Measurements from ENCODE around the gene KIAA1210.

The KIAA1210 gene

DNA sequence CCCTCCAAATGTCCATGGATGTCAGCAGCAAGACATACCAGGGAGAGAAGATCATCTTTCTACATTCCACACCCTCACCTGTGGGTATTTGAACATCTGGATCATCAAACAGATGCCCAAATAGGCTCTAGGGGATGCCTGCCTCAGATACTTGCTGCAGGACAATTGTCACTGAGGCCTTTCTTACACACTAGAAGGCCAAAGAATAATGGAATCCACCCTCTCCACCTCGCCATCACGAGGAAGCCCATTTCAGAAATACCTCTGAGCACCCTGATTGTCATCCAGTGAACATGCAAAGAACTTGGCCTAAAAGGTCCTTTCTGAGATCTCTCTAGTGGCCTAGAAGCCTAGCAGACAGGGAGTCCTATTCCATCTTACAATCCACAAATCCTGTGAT is 6.9 kb upstream of the KIAA1210 start:
- TF ChIP-seq TAF1 (IDR thresholded peaks at IDR 0.05; ENCODE audit: low read depth), result no peak
- TF ChIP-seq, protein P1, sequence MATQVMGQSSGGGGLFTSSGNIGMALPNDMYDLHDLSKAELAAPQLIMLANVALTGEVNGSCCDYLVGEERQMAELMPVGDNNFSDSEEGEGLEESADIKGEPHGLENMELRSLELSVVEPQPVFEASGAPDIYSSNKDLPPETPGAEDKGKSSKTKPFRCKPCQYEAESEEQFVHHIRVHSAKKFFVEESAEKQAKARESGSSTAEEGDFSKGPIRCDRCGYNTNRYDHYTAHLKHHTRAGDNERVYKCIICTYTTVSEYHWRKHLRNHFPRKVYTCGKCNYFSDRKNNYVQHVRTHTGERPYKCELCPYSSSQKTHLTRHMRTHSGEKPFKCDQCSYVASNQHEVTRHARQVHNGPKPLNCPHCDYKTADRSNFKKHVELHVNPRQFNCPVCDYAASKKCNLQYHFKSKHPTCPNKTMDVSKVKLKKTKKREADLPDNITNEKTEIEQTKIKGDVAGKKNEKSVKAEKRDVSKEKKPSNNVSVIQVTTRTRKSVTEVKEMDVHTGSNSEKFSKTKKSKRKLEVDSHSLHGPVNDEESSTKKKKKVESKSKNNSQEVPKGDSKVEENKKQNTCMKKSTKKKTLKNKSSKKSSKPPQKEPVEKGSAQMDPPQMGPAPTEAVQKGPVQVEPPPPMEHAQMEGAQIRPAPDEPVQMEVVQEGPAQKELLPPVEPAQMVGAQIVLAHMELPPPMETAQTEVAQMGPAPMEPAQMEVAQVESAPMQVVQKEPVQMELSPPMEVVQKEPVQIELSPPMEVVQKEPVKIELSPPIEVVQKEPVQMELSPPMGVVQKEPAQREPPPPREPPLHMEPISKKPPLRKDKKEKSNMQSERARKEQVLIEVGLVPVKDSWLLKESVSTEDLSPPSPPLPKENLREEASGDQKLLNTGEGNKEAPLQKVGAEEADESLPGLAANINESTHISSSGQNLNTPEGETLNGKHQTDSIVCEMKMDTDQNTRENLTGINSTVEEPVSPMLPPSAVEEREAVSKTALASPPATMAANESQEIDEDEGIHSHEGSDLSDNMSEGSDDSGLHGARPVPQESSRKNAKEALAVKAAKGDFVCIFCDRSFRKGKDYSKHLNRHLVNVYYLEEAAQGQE (IDR thresholded peaks at IDR 0.05; ENCODE audit: low read depth), result no peak

DNA sequence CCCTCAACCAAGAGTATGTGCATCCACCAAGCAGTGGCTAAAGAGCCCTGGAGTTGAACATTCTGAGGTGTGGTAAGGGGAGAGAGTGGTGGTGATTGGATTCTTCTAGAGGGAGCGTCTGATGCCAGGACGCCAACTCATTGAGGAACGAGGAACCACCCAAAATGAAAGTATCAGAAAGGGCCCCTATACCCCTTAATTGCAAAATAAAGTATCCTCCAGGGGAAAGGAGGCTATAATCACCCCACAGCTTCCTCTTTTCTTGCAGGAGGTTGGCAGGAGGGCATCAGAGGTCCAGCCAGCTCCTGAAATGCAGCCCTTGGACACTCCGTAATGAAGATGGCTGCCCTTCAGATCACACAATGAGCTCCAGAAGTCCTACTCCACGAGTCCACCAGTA is 5.3 kb upstream of the KIAA1210 start:
- no peak for TF ChIP-seq MAX (IDR thresholded peaks at IDR 0.05)
- no peak for TF ChIP-seq TEAD4 (IDR thresholded peaks at IDR 0.05)
- no peak for TF ChIP-seq EP300 (IDR thresholded peaks at IDR 0.05; ENCODE audit: borderline replicate concordance)
- no peak for TF ChIP-seq TAF1 (IDR thresholded peaks at IDR 0.05; ENCODE audit: low read depth)
- TF ChIP-seq ZBTB7A (IDR thresholded peaks at IDR 0.05; ENCODE audit: low read depth), result no peak
- TF ChIP-seq CEBPB (IDR thresholded peaks at IDR 0.05), result no peak
- no peak for TF ChIP-seq YY1 (IDR thresholded peaks at IDR 0.05; ENCODE audit: low read depth)
- TF ChIP-seq FOXM1 (IDR thresholded peaks at IDR 0.05; ENCODE audit: borderline replicate concordance, low read depth), result no peak
- no peak for TF ChIP-seq NFIC (IDR thresholded peaks at IDR 0.05)
- TF ChIP-seq TCF12 (IDR thresholded peaks at IDR 0.05; ENCODE audit: low read depth), result no peak
- TF ChIP-seq, protein P1 (IDR thresholded peaks at IDR 0.05; ENCODE audit: low read depth), result no peak
- no peak for TF ChIP-seq RAD21 (IDR thresholded peaks at IDR 0.05; ENCODE audit: low read depth)
- TF ChIP-seq, protein P2, sequence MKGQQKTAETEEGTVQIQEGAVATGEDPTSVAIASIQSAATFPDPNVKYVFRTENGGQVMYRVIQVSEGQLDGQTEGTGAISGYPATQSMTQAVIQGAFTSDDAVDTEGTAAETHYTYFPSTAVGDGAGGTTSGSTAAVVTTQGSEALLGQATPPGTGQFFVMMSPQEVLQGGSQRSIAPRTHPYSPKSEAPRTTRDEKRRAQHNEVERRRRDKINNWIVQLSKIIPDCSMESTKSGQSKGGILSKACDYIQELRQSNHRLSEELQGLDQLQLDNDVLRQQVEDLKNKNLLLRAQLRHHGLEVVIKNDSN (IDR thresholded peaks at IDR 0.05), result no peak
- no peak for TF ChIP-seq EGR1 (IDR thresholded peaks at IDR 0.05)

DNA sequence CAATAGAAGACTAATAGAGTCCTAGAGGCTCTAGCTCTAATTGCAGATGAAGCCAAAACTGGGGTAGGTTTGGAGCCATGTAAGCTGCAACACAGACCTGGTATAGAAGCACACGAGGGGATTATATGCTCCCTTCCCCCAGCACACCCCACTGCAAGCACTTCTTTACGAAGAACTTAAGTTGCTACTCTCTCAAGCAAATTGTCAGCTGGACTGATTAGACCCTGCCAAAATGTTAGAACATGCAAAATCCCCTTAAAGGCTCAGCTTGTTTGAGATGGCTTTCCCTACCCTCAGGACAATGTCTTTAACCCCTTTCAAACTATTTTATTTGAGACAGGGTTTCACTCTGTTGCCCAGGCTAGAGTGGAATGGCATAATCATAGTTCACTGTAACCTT is 4.7 kb upstream of the KIAA1210 start:
- TF ChIP-seq YY1 (IDR thresholded peaks at IDR 0.05; ENCODE audit: low read depth) (no peak), EP300 (IDR thresholded peaks at IDR 0.05; ENCODE audit: borderline replicate concordance) (no peak), ZBTB7A (IDR thresholded peaks at IDR 0.05; ENCODE audit: low read depth) (no peak), TAF1 (IDR thresholded peaks at IDR 0.05; ENCODE audit: low read depth) (no peak), CREB1 (IDR thresholded peaks at IDR 0.05; ENCODE audit: low read depth) (no peak), EGR1 (IDR thresholded peaks at IDR 0.05) (no peak), NFIC (IDR thresholded peaks at IDR 0.05) (no peak), FOXM1 (IDR thresholded peaks at IDR 0.05; ENCODE audit: borderline replicate concordance, low read depth) (no peak), RAD21 (IDR thresholded peaks at IDR 0.05; ENCODE audit: low read depth) (no peak), MAX (IDR thresholded peaks at IDR 0.05) (no peak), CEBPB (IDR thresholded peaks at IDR 0.05) (no peak), TEAD4 (IDR thresholded peaks at IDR 0.05) (no peak)
- TF ChIP-seq, protein P2 (IDR thresholded peaks at IDR 0.05), result no peak
- TF ChIP-seq, protein P1 (IDR thresholded peaks at IDR 0.05; ENCODE audit: low read depth), result no peak

- TF ChIP-seq RAD21 (IDR thresholded peaks at IDR 0.05; ENCODE audit: low read depth) (no peak), TAF1 (IDR thresholded peaks at IDR 0.05; ENCODE audit: low read depth) (no peak), EGR1 (IDR thresholded peaks at IDR 0.05) (no peak), EP300 (IDR thresholded peaks at IDR 0.05; ENCODE audit: borderline replicate concordance) (no peak), NFIC (IDR thresholded peaks at IDR 0.05) (no peak), MAX (IDR thresholded peaks at IDR 0.05) (no peak), FOXM1 (IDR thresholded peaks at IDR 0.05; ENCODE audit: borderline replicate concordance, low read depth) (no peak), TCF12 (IDR thresholded peaks at IDR 0.05; ENCODE audit: low read depth) (no peak), CREB1 (IDR thresholded peaks at IDR 0.05; ENCODE audit: low read depth) (no peak), ZBTB7A (IDR thresholded peaks at IDR 0.05; ENCODE audit: low read depth) (no peak), TEAD4 (IDR thresholded peaks at IDR 0.05) (no peak), YY1 (IDR thresholded peaks at IDR 0.05; ENCODE audit: low read depth) (no peak), CEBPB (IDR thresholded peaks at IDR 0.05) (no peak)
- TF ChIP-seq, protein P2 (IDR thresholded peaks at IDR 0.05), result no peak
Measured at GRCh38 chrX:119130911-119131310, 3.3 kb upstream of the KIAA1210 start.
